Breast epithelium (tissue), 3 donors: ENCODE results near the gene OR2B2.

Source experiments
- POLR2A ChIP-seq: fragments of 450-650 bp; IDR thresholded peaks from one replicate; pipeline ENCODE4 v1.6.1; 2016; ENCODE audit warnings: antibody characterized with exemption, mild to moderate bottlenecking, moderate library complexity
- POLR2AphosphoS5 ChIP-seq, 3 donors: sonication (generic); formaldehyde crosslinking; IDR thresholded peaks; one replicate each; pipeline ENCODE4 v1.6.1; 2017; ENCODE audit warnings: antibody characterized with exemption in 3 of 3
- TF ChIP-seq, protein P1 (sequence below), 3 donors: fragments of 450-650 bp; IDR thresholded peaks; one replicate each; pipeline ENCODE4 v1.5.1; 2016 to 2017; ENCODE audit warnings: antibody characterized with exemption in 3 of 3, mild to moderate bottlenecking in 3 of 3, moderate library complexity in 3 of 3

DNA sequence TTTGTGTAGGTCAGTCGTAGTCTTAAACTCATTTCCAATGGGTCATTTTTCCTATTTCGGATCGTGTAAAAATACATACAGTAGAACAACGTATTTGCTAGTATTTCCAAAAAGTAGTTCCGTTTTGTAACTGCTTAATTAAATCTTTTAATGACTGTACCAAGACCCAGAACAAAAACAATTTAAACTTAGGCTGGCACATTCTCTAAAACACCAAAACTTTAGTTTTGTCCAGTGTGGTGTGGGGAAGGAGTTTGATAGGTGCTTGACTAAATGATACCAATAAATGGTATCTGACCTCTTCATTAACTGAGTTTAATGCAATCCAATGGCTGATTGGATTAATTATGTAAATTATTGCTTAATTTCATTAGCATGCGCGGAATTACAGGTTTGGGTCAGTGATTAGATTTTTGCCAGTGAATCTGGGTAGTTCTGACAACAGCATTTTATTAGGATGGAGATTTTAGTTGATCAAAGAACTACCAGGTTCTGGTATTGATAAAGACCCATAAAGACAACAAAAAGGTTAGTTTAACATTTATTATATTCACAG is 20.8 kb downstream of the OR2B2 start:
- no peak for TF ChIP-seq POLR2AphosphoS5 (IDR thresholded peaks at IDR 0.05)
- TF ChIP-seq, protein P1, sequence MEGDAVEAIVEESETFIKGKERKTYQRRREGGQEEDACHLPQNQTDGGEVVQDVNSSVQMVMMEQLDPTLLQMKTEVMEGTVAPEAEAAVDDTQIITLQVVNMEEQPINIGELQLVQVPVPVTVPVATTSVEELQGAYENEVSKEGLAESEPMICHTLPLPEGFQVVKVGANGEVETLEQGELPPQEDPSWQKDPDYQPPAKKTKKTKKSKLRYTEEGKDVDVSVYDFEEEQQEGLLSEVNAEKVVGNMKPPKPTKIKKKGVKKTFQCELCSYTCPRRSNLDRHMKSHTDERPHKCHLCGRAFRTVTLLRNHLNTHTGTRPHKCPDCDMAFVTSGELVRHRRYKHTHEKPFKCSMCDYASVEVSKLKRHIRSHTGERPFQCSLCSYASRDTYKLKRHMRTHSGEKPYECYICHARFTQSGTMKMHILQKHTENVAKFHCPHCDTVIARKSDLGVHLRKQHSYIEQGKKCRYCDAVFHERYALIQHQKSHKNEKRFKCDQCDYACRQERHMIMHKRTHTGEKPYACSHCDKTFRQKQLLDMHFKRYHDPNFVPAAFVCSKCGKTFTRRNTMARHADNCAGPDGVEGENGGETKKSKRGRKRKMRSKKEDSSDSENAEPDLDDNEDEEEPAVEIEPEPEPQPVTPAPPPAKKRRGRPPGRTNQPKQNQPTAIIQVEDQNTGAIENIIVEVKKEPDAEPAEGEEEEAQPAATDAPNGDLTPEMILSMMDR (IDR thresholded peaks at IDR 0.05): no peak
- TF ChIP-seq POLR2A: no peak
